H1 (cell line): Measurements from ENCODE around the gene KLHDC8A. TPM values are rescaled to one million over a fixed set of nuclear protein-coding genes. Genes with fewer than 3 reads are reported as not detected.

ENCODE experiments used
- CTCF ChIA-PET: fragments of 300-600 bp; sonication (Branson Sonifier 250); formaldehyde crosslinking; loops from one replicate; lab custom pipeline; 2021; ENCODE audit not compliant: partially characterized antibody; lab: Charles Lee
- POLR2A ChIA-PET: fragments of 300-600 bp; sonication (Branson Sonifier 250); formaldehyde crosslinking; loops from one replicate; lab custom pipeline; 2021; ENCODE audit warnings: inconsistent platforms; ENCODE audit not compliant: partially characterized antibody; lab: Charles Lee
- DNase-seq, 2 experiments: peaks; one replicate each; pipeline versions ENCODE4 v3.0.0 to v3.0.0-alpha.2; 2010 to 2022; ENCODE audit warnings: low spot score in 2 of 2, low read depth in 1 of 2, mixed read lengths in 1 of 2
- FAIRE-seq: peaks from 2 replicates; lab custom pipeline; 2011; peaks lifted over from hg19 to GRCh38; lab: Jason Lieb, UNC
- H2AFZ ChIP-seq: 2 replicates; pipeline ENCODE4 v1.8.1; 2012; ENCODE audit warnings: low read length, inconsistent platforms
- H2AK5ac ChIP-seq: 2 replicates; pipeline ENCODE4 v1.6.1; 2013; ENCODE audit warnings: low read depth, low read length
- H2BK120ac ChIP-seq: replicated peaks from 2 replicates; pipeline ENCODE3; 2013; ENCODE audit warnings: low read depth, low read length, inconsistent platforms
- H2BK12ac ChIP-seq: 2 replicates; pipeline ENCODE4 v1.6.1; 2013; ENCODE audit warnings: low read depth, low read length
- H2BK15ac ChIP-seq: 2 replicates; pipeline ENCODE4 v1.6.1; 2013; ENCODE audit warnings: low read length
- H2BK20ac ChIP-seq: 2 replicates; pipeline ENCODE4 v1.6.1; 2013; ENCODE audit warnings: low read length
- H2BK5ac ChIP-seq: 2 replicates; pipeline ENCODE4 v1.6.1; 2013; ENCODE audit warnings: low read depth, low read length
- H3K14ac ChIP-seq: 2 replicates; pipeline ENCODE4 v1.6.1; 2013; ENCODE audit warnings: inconsistent platforms; ENCODE audit not compliant: insufficient read length
- H3K18ac ChIP-seq: 2 replicates; pipeline ENCODE4 v1.6.1; 2013; ENCODE audit warnings: low read length; ENCODE audit errors: extremely low read depth
- H3K23ac ChIP-seq: 2 replicates; pipeline ENCODE4 v1.6.1; 2013; ENCODE audit warnings: inconsistent platforms; ENCODE audit not compliant: insufficient read length
- H3K23me2 ChIP-seq: 2 replicates; pipeline ENCODE4 v1.6.1; 2013; ENCODE audit warnings: low read depth, low read length
- H3K27ac ChIP-seq: 2 replicates; pipeline ENCODE4 v1.6.1; 2011; ENCODE audit warnings: low read depth, low read length, inconsistent platforms
- H3K27me3 ChIP-seq, 4 experiments: replicated peaks in 1 of 4; 1 replicate in 1 of 4; 2 replicates in 3 of 4; pipeline versions ENCODE4 v1.6.1 to v1.8.1; 2011 to 2013; ENCODE audit warnings: low read length in 3 of 4, mild to moderate bottlenecking in 3 of 4, inconsistent platforms in 2 of 4, mixed read lengths in 2 of 4, moderate library complexity in 1 of 4; ENCODE audit not compliant: control insufficient read depth in 3 of 4, insufficient read depth in 3 of 4; ENCODE audit errors: extremely low read depth in 1 of 4
- H3K36me3 ChIP-seq, 4 experiments: 2 replicates each; pipeline versions ENCODE4 v1.6.1 to v1.8.1; 2011 to 2013; ENCODE audit warnings: mild to moderate bottlenecking in 4 of 4, low read length in 3 of 4, moderate library complexity in 2 of 4, control low read depth in 1 of 4, inconsistent platforms in 1 of 4; ENCODE audit not compliant: insufficient read depth in 4 of 4, control insufficient read depth in 2 of 4
- H3K4ac ChIP-seq: replicated peaks from 2 replicates; pipeline ENCODE3; 2013; ENCODE audit warnings: low read length, low read depth, mixed read lengths, inconsistent platforms; ENCODE audit not compliant: insufficient read length
- H3K4me1 ChIP-seq, 4 experiments: replicated peaks in 1 of 4; 1 replicate in 1 of 4; 2 replicates in 3 of 4; pipeline versions ENCODE4 v1.6.1 to v1.8.1; 2011 to 2013; ENCODE audit warnings: low read length in 3 of 4, inconsistent platforms in 2 of 4, mixed read lengths in 1 of 4; ENCODE audit not compliant: insufficient read depth in 4 of 4, control insufficient read depth in 3 of 4
- H3K4me2 ChIP-seq, 2 experiments: 2 replicates each; pipeline versions ENCODE4 v1.6.1 to v1.8.1; 2011 to 2013; ENCODE audit warnings: low read depth in 2 of 2, low read length in 2 of 2, control low read depth in 1 of 2, inconsistent platforms in 1 of 2, mild to moderate bottlenecking in 1 of 2; ENCODE audit not compliant: insufficient read depth in 1 of 2
- H3K4me3 ChIP-seq, 4 experiments: fragments of 200-600, 300-600 bp in 1 of 4; sonication (generic), shearing (Covaris generic), sonication (Bioruptor Twin) in 1 of 4; 2 replicates each; pipeline versions ENCODE4 v1.5.1 to v1.8.1; 2011 to 2016; ENCODE audit warnings: low read length in 4 of 4, low read depth in 3 of 4, control low read depth in 2 of 4, inconsistent platforms in 2 of 4, mild to moderate bottlenecking in 2 of 4, mixed read lengths in 1 of 4, moderate library complexity in 1 of 4; ENCODE audit not compliant: insufficient read depth in 2 of 4; ENCODE audit errors: extremely low read depth in 1 of 4
- H3K56ac ChIP-seq: replicated peaks from 2 replicates; pipeline ENCODE3; 2013; ENCODE audit warnings: low read depth, mild to moderate bottlenecking, mixed read lengths, low read length, inconsistent platforms; ENCODE audit not compliant: insufficient read length
- H3K79me1 ChIP-seq: 2 replicates; pipeline ENCODE4 v1.6.1; 2013; ENCODE audit warnings: low read depth, low read length, control low read depth
- H3K79me2 ChIP-seq, 2 experiments: 2 replicates each; pipeline versions ENCODE4 v1.6.1 to v1.8.1; 2012 to 2013; ENCODE audit warnings: low read length in 2 of 2, mild to moderate bottlenecking in 2 of 2, inconsistent platforms in 1 of 2; ENCODE audit not compliant: insufficient read depth in 2 of 2, control insufficient read depth in 1 of 2
- H3K9ac ChIP-seq, 4 experiments: replicated peaks in 1 of 4; 1 replicate in 1 of 4; 2 replicates in 3 of 4; pipeline versions ENCODE4 v1.6.1 to v1.8.1; 2011 to 2013; ENCODE audit warnings: low read depth in 3 of 4, low read length in 3 of 4, control low read depth in 2 of 4, mild to moderate bottlenecking in 2 of 4, moderate library complexity in 2 of 4, inconsistent platforms in 1 of 4; ENCODE audit errors: extremely low read depth in 1 of 4
- H3K9me3 ChIP-seq, 2 experiments: 2 replicates each; pipeline versions ENCODE4 v1.6.1 to v1.8.1; 2012 to 2013; ENCODE audit warnings: mild to moderate bottlenecking in 2 of 2, moderate library complexity in 2 of 2, control low read depth in 1 of 2, inconsistent platforms in 1 of 2, low read depth in 1 of 2, low read length in 1 of 2, mixed read lengths in 1 of 2; ENCODE audit not compliant: insufficient read depth in 2 of 2
- H4K20me1 ChIP-seq, 2 experiments: replicated peaks in 1 of 2; 2 replicates each; pipeline versions ENCODE3 to v1.8.1; 2011 to 2013; ENCODE audit warnings: inconsistent platforms in 2 of 2, low read length in 2 of 2, mild to moderate bottlenecking in 1 of 2; ENCODE audit not compliant: insufficient read depth in 2 of 2, control insufficient read depth in 1 of 2
- H4K5ac ChIP-seq: 2 replicates; pipeline ENCODE4 v1.6.1; 2013; ENCODE audit warnings: low read length, low read depth, mixed read lengths, inconsistent platforms; ENCODE audit not compliant: insufficient read length
- H4K8ac ChIP-seq: 2 replicates; pipeline ENCODE4 v1.8.0; 2013; ENCODE audit warnings: mild to moderate bottlenecking, moderate library complexity, low read length, inconsistent platforms; ENCODE audit not compliant: insufficient read depth; ENCODE audit errors: extremely low read depth
- H4K91ac ChIP-seq: replicated peaks from 2 replicates; pipeline ENCODE3; 2013; ENCODE audit warnings: low read length, mixed read lengths, inconsistent platforms; ENCODE audit not compliant: insufficient read length
- WGBS, 2 experiments: shearing (Covaris generic) in 1 of 2; methylation state at CpG; one replicate each; pipeline versions ENCODE4 v1.1.6 to v1.1.7; 2013 to 2015; ENCODE audit warnings: low lambda C conversion rate in 2 of 2, mixed read lengths in 2 of 2, inconsistent platforms in 1 of 2, low coverage in 1 of 2, missing lambda C conversion rate in 1 of 2; ENCODE audit not compliant: insufficient replicate concordance in 2 of 2, insufficient coverage in 1 of 2, insufficient read length in 1 of 2; ENCODE audit errors: extremely low coverage in 1 of 2, missing lambda C conversion rate in 1 of 2; 5-methylcytosine and 5-hydroxymethylcytosine counted together
- polyA plus RNA-seq, 7 experiments: library from polyadenylated mRNA; depleted of rRNA in 3 of 7; stranded (reverse) in 5 of 7; unstranded in 2 of 7; fragments of >200 nt in 5 of 7; fragments of 200-250 nt in 2 of 7; gene quantifications; 1 replicate in 5 of 7; 2 replicates in 1 of 7; 4 replicates in 1 of 7; pipeline versions ENCODE4 v1.2.1 to v1.2.3, GENCODE V29; 2011 to 2013; ENCODE audit warnings: missing spikeins in 2 of 7, mixed read lengths in 2 of 7
- total RNA-seq: library from RNA; stranded (reverse); fragmentation: NEBNext Ultra II Directional; extraction: Animal tissue kit (Norgen Biotek cat#: 25700); gene quantifications from 2 replicates; pipeline ENCODE4 v1.2.1, GENCODE V29; 2021

KLHDC8A gene
- total and polyA plus RNA-seq, 2 of the 8 experiments (the other 6 are each of a cell fraction or from before 2014, with no cell fraction given) = 1.9 to 3.4 TPM

DNA sequence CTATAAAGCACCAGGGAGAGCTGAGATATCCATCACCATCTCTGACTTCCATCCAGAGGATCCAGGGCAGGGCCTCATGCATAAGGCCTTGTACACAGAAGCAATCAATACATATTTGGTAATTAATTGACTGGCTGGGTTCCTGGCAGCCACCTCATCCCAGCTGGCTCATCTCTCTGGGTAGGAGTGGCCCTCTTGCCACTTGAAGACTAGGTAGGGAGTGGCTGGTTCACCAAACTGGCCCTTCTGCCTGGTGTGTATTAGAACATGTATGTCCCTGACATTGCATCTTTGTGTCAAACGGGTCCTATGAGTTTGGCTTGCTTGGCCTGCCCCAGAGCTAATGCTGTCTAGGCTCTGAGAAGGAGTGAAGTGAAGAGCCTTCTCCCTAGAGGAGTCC, 47.0 kb downstream of the KLHDC8A start:
- FAIRE-seq (no peak), DNase-seq (no peak)
- Histone ChIP-seq H3K79me2 (peaks cover 18 to 46% of the 10 kb centered on the region in 2 experiments), H3K27me3 (no peaks in the 10 kb centered on the region), H4K8ac (no peak overlapping the region), H3K4me3 (no peak overlapping the region), H3K23me2 (no peaks in the 10 kb centered on the region; the same call in 1 of the 2 replicates), H2BK15ac (no peak overlapping the region), H4K91ac (no peak overlapping the region), H3K4ac (no peak overlapping the region), H3K79me1 (peaks cover 20% of the 10 kb centered on the region), H2AK5ac (no peak overlapping the region), H2BK12ac (no peak overlapping the region), H4K20me1 (peaks cover 5 to 10% of the 10 kb centered on the region in 2 experiments), H2BK120ac (no peak overlapping the region), H3K14ac (no peak overlapping the region), H3K36me3 (peaks cover 45 to 73% (median 65%) of the 10 kb centered on the region in 4 experiments), H2AFZ (no peak overlapping the region), H3K4me2 (no peak overlapping the region), H3K56ac (no peak overlapping the region), H3K23ac (no peak overlapping the region), H2BK5ac (no peak overlapping the region), H3K18ac (no peak overlapping the region), H2BK20ac (no peak overlapping the region), H3K27ac (no peak overlapping the region), H3K4me1 (peaks cover 9 to 24% (median 18%) of the 10 kb centered on the region in 4 experiments), H3K9me3 (no peaks in the 10 kb centered on the region), H4K5ac (no peak overlapping the region), H3K9ac (no peak overlapping the region)
- POLR2A ChIA-PET = interaction anchor here (1.4 to 7.5 kb wide), 2 partner anchors 8 to 11 kb away, joined by 4 to 124 read pairs; no protein-coding TSS in a partner anchor
- CTCF ChIA-PET = interaction anchor here (0.7 to 67.1 kb wide), 6 partner anchors 10 to 282 kb away, joined by 3 to 2424 read pairs (median 6); no protein-coding TSS in a partner anchor
- 89% methylated on average over 1 of the region's 1 CpG; no CpG with 5 or more reads in 1 of the 2 experiments for WGBS, 2 experiments
